Vagina (tissue), 2 donors: ENCODE measurements around the gene MAGEA10. TPM values are rescaled to one million over a fixed set of nuclear protein-coding genes. Genes with fewer than 3 reads are reported as not detected.
"Not testable (repeated sequence)": the region's sequence is repeated elsewhere in the genome, so short reads cannot be mapped to it uniquely, and the experiment has no call there.

Source experiments
- DNase-seq, 2 donors: peaks; one replicate each; pipeline ENCODE4 v3.0.0-alpha.2; 2017; ENCODE audit errors: extremely low spot score in 2 of 2
- H3K27ac ChIP-seq: fragments of 200-600 bp; sonication (generic); one replicate; pipeline ENCODE4 v1.5.1; 2019
- H3K27me3 ChIP-seq: fragments of 200-600 bp; sonication (generic); one replicate; pipeline ENCODE4 v1.5.1; 2019
- H3K36me3 ChIP-seq, 2 donors: fragments of 200-600 bp; sonication (generic); one replicate each; pipeline ENCODE4 v1.5.1; 2017 to 2019
- H3K4me1 ChIP-seq: fragments of 200-600 bp; sonication (generic); one replicate; pipeline ENCODE4 v1.5.1; 2019
- H3K4me3 ChIP-seq, 2 donors: fragments of 200-600 bp; sonication (generic); 1 replicate in 1 of 2; 2 replicates in 1 of 2; pipeline ENCODE4 v1.5.1; 2016 to 2019
- H3K9me3 ChIP-seq: fragments of 200-600 bp; sonication (generic); one replicate; pipeline ENCODE4 v1.5.1; 2019
- POLR2A ChIP-seq, 2 donors: fragments of 450-650 bp; IDR thresholded peaks; one replicate each; pipeline ENCODE4 v1.6.1; 2017; ENCODE audit warnings: antibody characterized with exemption in 2 of 2, mild to moderate bottlenecking in 2 of 2, moderate library complexity in 2 of 2
- POLR2AphosphoS5 ChIP-seq, 2 donors: sonication (generic); formaldehyde crosslinking; IDR thresholded peaks; one replicate each; pipeline ENCODE4 v1.9.0; 2017; ENCODE audit warnings: antibody characterized with exemption in 2 of 2, mild to moderate bottlenecking in 2 of 2, low read depth in 1 of 2; ENCODE audit not compliant: insufficient read depth in 1 of 2
- intact Hi-C: fragments of 100-400 bp; cut with DNase I; formaldehyde crosslinking; loops from one replicate; pipeline ENCODE4 v1.15.1; 2023
- total RNA-seq: library from RNA; depleted of rRNA; stranded (reverse); fragments of >200 nt; gene quantifications from one replicate; pipeline ENCODE4 v1.2.3, GENCODE V29; 2016
- TF ChIP-seq, protein P1 (sequence below), 3 experiments: fragments of 450-650 bp in 2 of 3; fragments of 200-600 bp in 1 of 3; sonication (generic) in 1 of 3; IDR thresholded peaks; one replicate each; pipeline ENCODE4 v1.5.1; 2017 to 2019; ENCODE audit warnings: antibody characterized with exemption in 3 of 3, mild to moderate bottlenecking in 2 of 3, moderate library complexity in 2 of 3

MAGEA10 gene
- total RNA-seq, 1 donor from 2014 or later = not detected

DNA sequence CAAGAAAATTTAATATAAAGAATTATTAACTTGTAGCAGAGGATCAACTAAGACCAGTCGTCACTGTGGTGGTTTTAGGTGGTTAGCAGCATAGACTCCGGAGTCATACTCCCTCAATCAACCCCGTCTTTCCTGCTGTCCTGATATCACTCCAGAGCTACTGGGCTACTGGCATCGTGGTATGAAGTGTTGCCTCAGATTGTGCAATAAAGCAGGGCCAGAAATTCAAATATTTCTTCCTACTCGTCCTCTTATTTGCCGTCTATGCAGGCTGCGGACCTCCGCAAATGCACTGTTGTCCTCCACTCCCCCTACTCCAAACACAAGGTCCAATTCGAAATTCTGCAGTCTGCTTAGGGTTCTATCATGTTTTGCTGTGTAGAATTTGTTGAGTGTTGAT is 1.2 kb upstream of the MAGEA10 start:
- Histone ChIP-seq H3K4me3 (no peak overlapping the region), H3K27ac (no peak overlapping the region), H3K9me3 (no peaks in the 10 kb centered on the region), H3K36me3 (no peaks in the 10 kb centered on the region), H3K4me1 (no peaks in the 10 kb centered on the region), H3K27me3 (no peaks in the 10 kb centered on the region)
- TF ChIP-seq POLR2A (IDR thresholded peaks at IDR 0.05) (no peak), POLR2AphosphoS5 (IDR thresholded peaks at IDR 0.05; ENCODE audit: insufficient read depth in 1 of 2, low read depth in 1 of 2) (no peak)
- TF ChIP-seq, protein P1, sequence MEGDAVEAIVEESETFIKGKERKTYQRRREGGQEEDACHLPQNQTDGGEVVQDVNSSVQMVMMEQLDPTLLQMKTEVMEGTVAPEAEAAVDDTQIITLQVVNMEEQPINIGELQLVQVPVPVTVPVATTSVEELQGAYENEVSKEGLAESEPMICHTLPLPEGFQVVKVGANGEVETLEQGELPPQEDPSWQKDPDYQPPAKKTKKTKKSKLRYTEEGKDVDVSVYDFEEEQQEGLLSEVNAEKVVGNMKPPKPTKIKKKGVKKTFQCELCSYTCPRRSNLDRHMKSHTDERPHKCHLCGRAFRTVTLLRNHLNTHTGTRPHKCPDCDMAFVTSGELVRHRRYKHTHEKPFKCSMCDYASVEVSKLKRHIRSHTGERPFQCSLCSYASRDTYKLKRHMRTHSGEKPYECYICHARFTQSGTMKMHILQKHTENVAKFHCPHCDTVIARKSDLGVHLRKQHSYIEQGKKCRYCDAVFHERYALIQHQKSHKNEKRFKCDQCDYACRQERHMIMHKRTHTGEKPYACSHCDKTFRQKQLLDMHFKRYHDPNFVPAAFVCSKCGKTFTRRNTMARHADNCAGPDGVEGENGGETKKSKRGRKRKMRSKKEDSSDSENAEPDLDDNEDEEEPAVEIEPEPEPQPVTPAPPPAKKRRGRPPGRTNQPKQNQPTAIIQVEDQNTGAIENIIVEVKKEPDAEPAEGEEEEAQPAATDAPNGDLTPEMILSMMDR (IDR thresholded peaks at IDR 0.05) = no peak
- intact Hi-C loops = no loop called here
- DNase-seq = no peak

DNA sequence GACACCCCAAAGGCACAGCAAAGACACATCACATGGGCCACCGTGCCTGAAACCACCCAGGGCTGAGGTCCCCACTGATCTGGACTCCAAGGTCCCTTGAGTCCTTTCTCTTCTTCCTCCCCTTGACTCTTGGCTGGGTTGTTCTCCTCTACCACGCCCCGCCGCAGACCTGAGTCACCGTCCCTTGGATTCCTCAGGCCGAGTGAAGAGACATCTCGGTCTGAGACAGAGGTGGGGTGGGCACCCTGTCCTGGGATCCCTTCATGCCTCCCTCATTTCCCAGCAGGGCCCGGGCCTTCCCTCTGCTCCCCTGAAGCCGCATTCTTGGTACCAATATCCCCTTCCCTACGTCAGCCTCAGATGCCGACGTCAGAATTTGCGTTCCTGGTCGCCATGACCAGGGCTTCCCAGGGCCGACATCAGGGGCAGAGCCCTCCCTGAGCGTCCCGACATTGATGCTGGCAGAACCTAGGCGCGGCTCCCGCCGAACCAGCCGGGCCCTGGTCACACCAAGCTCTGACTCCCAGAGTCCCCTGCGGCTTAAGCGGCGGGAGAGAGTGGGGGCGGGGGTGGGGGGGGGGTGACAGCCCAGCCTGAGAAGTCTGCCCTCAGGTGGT is 498 bp downstream of the MAGEA10 start:
- no peak for TF ChIP-seq POLR2AphosphoS5 (IDR thresholded peaks at IDR 0.05; ENCODE audit: insufficient read depth in 1 of 2, low read depth in 1 of 2)
- TF ChIP-seq, protein P1 (IDR thresholded peaks at IDR 0.05) = no peak
- no peak for TF ChIP-seq POLR2A (IDR thresholded peaks at IDR 0.05)
- Histone ChIP-seq H3K36me3 (no peaks in the 10 kb centered on the region), H3K4me3 (no peak overlapping the region), H3K27ac (no peak overlapping the region), H3K9me3 (no peaks in the 10 kb centered on the region), H3K4me1 (no peaks in the 10 kb centered on the region), H3K27me3 (no peaks in the 10 kb centered on the region)
- no peak for DNase-seq
- intact Hi-C loops = no loop called here

DNA sequence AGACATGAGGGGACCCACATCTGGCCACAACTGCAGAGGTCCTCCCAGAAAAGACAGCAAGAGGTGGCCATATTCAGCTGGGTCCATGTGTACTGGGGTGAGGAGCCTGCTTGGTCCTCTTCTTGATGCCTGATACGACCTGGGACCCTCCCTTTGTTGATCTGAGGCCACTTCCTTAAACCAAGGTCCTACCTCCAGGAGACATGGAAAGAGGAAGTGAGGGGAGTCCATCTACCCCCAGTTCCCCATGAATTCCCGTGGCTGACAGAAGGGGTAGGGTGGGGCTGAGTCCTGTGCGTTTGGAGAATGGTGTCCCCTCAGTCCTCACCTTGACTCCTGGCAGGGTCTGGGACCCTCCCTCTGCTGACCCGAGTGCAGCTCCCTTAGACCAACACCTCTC is 2.1 kb downstream of the MAGEA10 start:
- no peak overlapping the region for H3K27ac ChIP-seq
- H3K36me3 ChIP-seq = no peaks in the 10 kb centered on the region
- no peaks in the 10 kb centered on the region for H3K27me3 ChIP-seq
- H3K4me1 ChIP-seq = no peaks in the 10 kb centered on the region
- no peak for DNase-seq
- no peaks in the 10 kb centered on the region for H3K9me3 ChIP-seq
- intact Hi-C loops = no loop called here
- no peak overlapping the region for H3K4me3 ChIP-seq
- no peak for TF ChIP-seq POLR2A (IDR thresholded peaks at IDR 0.05)
- TF ChIP-seq, protein P1 (IDR thresholded peaks at IDR 0.05) = no peak
- TF ChIP-seq POLR2AphosphoS5 (IDR thresholded peaks at IDR 0.05; ENCODE audit: insufficient read depth in 1 of 2, low read depth in 1 of 2) = no peak

DNA sequence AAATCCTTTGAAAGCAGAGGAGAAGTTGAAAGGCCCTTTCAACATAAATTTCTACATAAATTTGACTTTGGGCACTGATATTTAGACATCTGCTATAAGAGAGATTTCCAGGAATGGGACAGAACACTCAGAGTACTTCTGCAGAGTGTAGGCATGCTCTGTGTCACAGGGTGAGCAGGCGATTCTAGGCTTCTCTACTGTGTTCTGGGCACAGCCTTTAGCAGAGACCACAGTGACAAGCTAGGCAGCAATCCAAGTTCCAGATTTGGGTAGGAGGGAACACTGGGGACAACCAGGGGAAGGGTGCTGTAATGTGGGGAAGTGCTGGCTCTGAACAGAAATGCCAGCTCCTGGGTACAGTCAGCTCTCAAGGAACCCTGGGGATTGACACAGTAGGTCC is 6.9 kb downstream of the MAGEA10 start:
- Histone ChIP-seq H3K27ac (no peak overlapping the region), H3K36me3 (no peaks in the 10 kb centered on the region), H3K9me3 (no peaks in the 10 kb centered on the region), H3K4me1 (no peaks in the 10 kb centered on the region), H3K4me3 (no peak overlapping the region), H3K27me3 (no peaks in the 10 kb centered on the region)
- TF ChIP-seq POLR2A (IDR thresholded peaks at IDR 0.05) (no peak), POLR2AphosphoS5 (IDR thresholded peaks at IDR 0.05; ENCODE audit: insufficient read depth in 1 of 2, low read depth in 1 of 2) (no peak)
- TF ChIP-seq, protein P1 (IDR thresholded peaks at IDR 0.05) = no peak
- DNase-seq = no peak
- intact Hi-C loops = no loop called here

DNA sequence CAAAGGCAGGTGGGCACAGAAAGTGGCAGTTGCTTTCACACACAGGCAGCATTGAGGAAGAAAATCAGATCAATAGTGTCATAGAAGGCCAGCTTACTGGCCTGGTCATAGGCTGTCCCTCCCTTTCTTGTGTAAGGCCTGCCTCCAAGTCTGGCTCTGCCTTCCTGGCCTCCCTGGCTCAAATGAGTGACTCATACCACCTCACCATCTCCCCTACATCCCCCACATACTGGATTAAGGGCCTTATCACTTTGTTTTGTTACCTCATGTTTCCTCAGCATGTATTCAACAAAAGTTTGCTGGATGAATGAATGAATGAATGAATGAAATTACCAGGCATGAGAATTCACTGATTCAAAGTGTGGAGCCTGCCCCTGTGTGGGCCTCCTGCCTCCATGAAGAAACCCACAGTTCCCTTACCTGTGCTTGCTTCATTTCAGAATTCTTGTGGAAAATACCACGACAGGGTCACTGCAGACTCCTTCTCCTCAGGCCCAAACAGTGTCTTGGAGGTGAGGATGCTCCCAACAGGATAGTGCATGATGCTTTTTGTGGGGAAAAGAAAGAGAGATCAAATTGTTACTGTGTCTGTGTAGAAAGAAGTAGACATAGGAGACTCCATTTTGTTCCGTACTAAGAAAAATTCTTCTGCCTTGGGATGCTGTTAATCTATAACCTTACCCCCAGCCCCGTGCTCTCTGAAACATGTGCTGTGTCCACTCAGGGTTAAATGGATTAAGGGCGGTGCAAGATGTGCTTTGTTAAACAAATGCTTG is 9.1 kb downstream of the MAGEA10 start:
- H3K36me3 ChIP-seq, H3K4me3 ChIP-seq, DNase-seq, H3K4me1 ChIP-seq, H3K27ac ChIP-seq, intact Hi-C loops, H3K9me3 ChIP-seq, H3K27me3 ChIP-seq: not testable (repeated sequence)
